GM23338 (cell line): Measurements from ENCODE around the gene ZCCHC10. TPM values are rescaled to one million over a fixed set of nuclear protein-coding genes. Genes with fewer than 3 reads are reported as not detected.
A peak's percentile ranks its signal among the peaks of the same experiment; 100 is the strongest.

Source experiments
- ATAC-seq: fragments of 200-7000 bp; cut with Tn5 transposase; 3 replicates; pipeline ENCODE4 v1.9.1; 2020
- DNase-seq: peaks from one replicate; pipeline ENCODE4 v3.0.0-alpha.2; 2015; ENCODE audit warnings: low spot score
- H2AFZ ChIP-seq: fragments of 200-600 bp; sonication (generic); 2 replicates; pipeline ENCODE4 v1.8.0; 2016; ENCODE audit warnings: antibody characterized with exemption, mild to moderate bottlenecking, moderate library complexity
- H3F3A ChIP-seq: fragments of 200-600 bp; sonication (generic); replicated peaks from 2 replicates; pipeline ENCODE4 v1.8.0; 2017; ENCODE audit warnings: antibody characterized with exemption, mixed run types, low read depth
- H3K27ac ChIP-seq: fragments of 200-600 bp; sonication (generic); 2 replicates; pipeline ENCODE4 v1.6.1; 2016; ENCODE audit warnings: low read depth
- H3K27me3 ChIP-seq: fragments of 200-600 bp; sonication (generic); 2 replicates; pipeline ENCODE4 v1.8.0; 2016; ENCODE audit warnings: mild to moderate bottlenecking, mixed run types, moderate library complexity; ENCODE audit not compliant: insufficient read depth
- H3K36me3 ChIP-seq: fragments of 200-600 bp; sonication (generic); 2 replicates; pipeline ENCODE4 v1.8.0; 2016; ENCODE audit warnings: mild to moderate bottlenecking; ENCODE audit not compliant: insufficient read depth
- H3K4me1 ChIP-seq: fragments of 200-600 bp; sonication (generic); 2 replicates; pipeline ENCODE4 v1.8.0; 2016; ENCODE audit warnings: mild to moderate bottlenecking, moderate library complexity; ENCODE audit not compliant: insufficient read depth
- H3K4me2 ChIP-seq: fragments of 200-600 bp; sonication (generic); 2 replicates; pipeline ENCODE4 v1.7.1; 2017; ENCODE audit warnings: mixed run types
- H3K4me3 ChIP-seq: fragments of 200-600 bp; sonication (generic); 2 replicates; pipeline ENCODE4 v1.6.1; 2016; ENCODE audit warnings: mixed run types
- H3K79me2 ChIP-seq: fragments of 200-600 bp; sonication (generic); replicated peaks from 2 replicates; pipeline ENCODE4 v1.8.0; 2017; ENCODE audit warnings: mild to moderate bottlenecking; ENCODE audit not compliant: insufficient read depth
- H3K9me2 ChIP-seq: fragments of 200-600 bp; sonication (generic); 2 replicates; pipeline ENCODE4 v1.8.0; 2017; ENCODE audit not compliant: insufficient read depth
- H4K20me1 ChIP-seq: fragments of 200-600 bp; sonication (generic); replicated peaks from 2 replicates; pipeline ENCODE4 v1.8.0; 2017; ENCODE audit warnings: mild to moderate bottlenecking; ENCODE audit not compliant: insufficient read depth
- H3K27ac Mint-ChIP-seq: 2 replicates; pipeline ENCODE4 v1.8.0; 2020; ENCODE audit warnings: inconsistent platforms, mild to moderate bottlenecking, moderate library complexity, mixed read lengths
- H3K27me3 Mint-ChIP-seq: 3 replicates; pipeline ENCODE4 v1.8.0; 2022; ENCODE audit warnings: low read depth, mild to moderate bottlenecking, moderate library complexity, mixed read lengths, inconsistent platforms; ENCODE audit not compliant: insufficient read depth, poor library complexity
- H3K36me3 Mint-ChIP-seq: 3 replicates; pipeline ENCODE4 v1.8.0; 2021; ENCODE audit warnings: low read depth, mild to moderate bottlenecking, inconsistent platforms, moderate library complexity, mixed read lengths
- H3K4me1 Mint-ChIP-seq: 3 replicates; pipeline ENCODE4 v1.8.0; 2020; ENCODE audit warnings: mild to moderate bottlenecking, inconsistent platforms, mixed read lengths
- H3K4me3 Mint-ChIP-seq: 3 replicates; pipeline ENCODE4 v1.8.0; 2021; ENCODE audit warnings: moderate library complexity, mild to moderate bottlenecking, inconsistent platforms, mixed read lengths
- H3K9me3 Mint-ChIP-seq: 3 replicates; pipeline ENCODE4 v1.8.0; 2020; ENCODE audit warnings: moderate library complexity, mild to moderate bottlenecking, inconsistent platforms, mixed read lengths
- CREB1 ChIP-seq: fragments of 250-450 bp; sonication (Bioruptor Pico); IDR thresholded peaks from 2 replicates; pipeline ENCODE4 v1.5.0; 2020; ENCODE audit warnings: low read depth, mild to moderate bottlenecking, moderate library complexity
- CTCF ChIP-seq, 2 experiments: fragments of 200-600 bp in 1 of 2; sonication (generic) in 1 of 2; conservative IDR thresholded peaks; 2 replicates each; pipeline versions ENCODE4 v1.5.1 to v1.6.1; 2016 to 2017; ENCODE audit warnings: antibody characterized with exemption in 2 of 2, low read depth in 2 of 2, mild to moderate bottlenecking in 2 of 2, moderate library complexity in 1 of 2
- ETS1 ChIP-seq: IDR thresholded peaks from 2 replicates; pipeline ENCODE4 v1.6.1; 2016; ENCODE audit warnings: antibody characterized with exemption
- EZH2 ChIP-seq: fragments of 200-600 bp; sonication (generic); IDR thresholded peaks from one replicate; pipeline ENCODE4 v1.8.0; 2017; ENCODE audit warnings: antibody characterized with exemption, mild to moderate bottlenecking, low read depth; ENCODE audit not compliant: unreplicated experiment
- EZH2phosphoT487 ChIP-seq: fragments of 200-600 bp; sonication (generic); IDR thresholded peaks from one replicate; pipeline ENCODE4 v1.8.1; 2018; ENCODE audit warnings: antibody characterized with exemption; ENCODE audit not compliant: unreplicated experiment
- JUNB ChIP-seq: IDR thresholded peaks from one replicate; pipeline ENCODE4 v1.6.1; 2016; ENCODE audit warnings: antibody characterized with exemption; ENCODE audit not compliant: unreplicated experiment
- NANOG ChIP-seq: IDR thresholded peaks from 2 replicates; pipeline ENCODE4 v1.6.1; 2016; ENCODE audit warnings: antibody characterized with exemption, borderline replicate concordance
- POLR2AphosphoS5 ChIP-seq: IDR thresholded peaks from 2 replicates; pipeline ENCODE4 v1.6.1; 2016; ENCODE audit warnings: antibody characterized with exemption, low read depth
- REST ChIP-seq: IDR thresholded peaks from one replicate; pipeline ENCODE4 v1.6.1; 2018; ENCODE audit warnings: antibody characterized with exemption; ENCODE audit not compliant: unreplicated experiment
- STAT1 ChIP-seq: IDR thresholded peaks from one replicate; pipeline ENCODE4 v1.6.1; 2016; ENCODE audit warnings: antibody characterized with exemption; ENCODE audit not compliant: unreplicated experiment
- ZNF114 ChIP-seq: fragments of 250-450 bp; sonication (Bioruptor Pico); IDR thresholded peaks from 2 replicates; pipeline ENCODE4 v1.5.0; 2020; ENCODE audit warnings: mild to moderate bottlenecking, moderate library complexity
- ZNF331 ChIP-seq: fragments of 250-450 bp; sonication (Bioruptor Pico); IDR thresholded peaks from 2 replicates; pipeline ENCODE4 v1.5.0; 2020; ENCODE audit warnings: low read depth, mild to moderate bottlenecking, moderate library complexity
- ZNF462 ChIP-seq: fragments of 250-450 bp; sonication (Bioruptor Pico); IDR thresholded peaks from 2 replicates; pipeline ENCODE4 v1.5.0; 2020; ENCODE audit warnings: mild to moderate bottlenecking, moderate library complexity
- polyA plus RNA-seq: library from polyadenylated mRNA; unstranded; fragments of >200 nt; fragmentation: Nextera tagmentation; extraction: Ambion mirVana; gene quantifications from 2 replicates; pipeline ENCODE4 v1.2.1, GENCODE V29; 2016
- total RNA-seq: library from RNA; depleted of rRNA; stranded (reverse); fragments of >200 nt; shearing (Covaris generic); gene quantifications from 2 replicates; pipeline ENCODE4 v1.2.3, GENCODE V29; 2014

ZCCHC10 gene
- total and polyA plus RNA-seq, 2 experiments from 2014 or later = 25.3 to 90.1 TPM

GRCh38 chr5:132952829-132953228 is 73.5 kb downstream of the ZCCHC10 start:
- H3K4me1 Mint-ChIP-seq = peaks cover 14% of the 10 kb centered on the region
- H3K27me3 Mint-ChIP-seq = peaks cover 4% of the 10 kb centered on the region
- ATAC-seq (no peak), DNase-seq (no peak)
- peaks cover 15% of the 10 kb centered on the region for H3K36me3 Mint-ChIP-seq
- Histone ChIP-seq H4K20me1 (peaks cover 40% of the 10 kb centered on the region), H3K27me3 (no peaks in the 10 kb centered on the region), H3K36me3 (no peaks in the 10 kb centered on the region; the same call in 1 of the 2 replicates), H3K4me1 (peaks cover 3% of the 10 kb centered on the region; the same call in 1 of the 2 replicates), H3K27ac (0 out of 2 replicates have a peak overlapping the region, but pooled peaks have one; percentile 55), H3F3A (no peaks in the 10 kb centered on the region), H3K4me2 (no peak overlapping the region), H3K79me2 (peaks cover 100% of the 10 kb centered on the region), H3K9me2 (no peaks in the 10 kb centered on the region), H2AFZ (no peak overlapping the region), H3K4me3 (no peak overlapping the region)
- no peak overlapping the region for H3K27ac Mint-ChIP-seq
- H3K9me3 Mint-ChIP-seq = no peaks in the 10 kb centered on the region
- H3K4me3 Mint-ChIP-seq = no peak overlapping the region
- TF ChIP-seq CREB1 (CRISPR knock-in tag) = no peak
- TF ChIP-seq EZH2 = no peak
- TF ChIP-seq ZNF114 (CRISPR knock-in tag) = no peak
- no peak for TF ChIP-seq ZNF331 (CRISPR knock-in tag)
- TF ChIP-seq JUNB = no peak
- TF ChIP-seq POLR2AphosphoS5 = no peak
- TF ChIP-seq NANOG = no peak
- TF ChIP-seq ETS1 = no peak
- TF ChIP-seq ZNF462 (CRISPR knock-in tag) = no peak
- TF ChIP-seq CTCF (conservative IDR thresholded peaks at IDR 0.05; ENCODE audit: low read depth in 2 of 2) = no peak
- TF ChIP-seq REST = no peak
- TF ChIP-seq STAT1 = no peak
- no peak for TF ChIP-seq EZH2phosphoT487
